Esophagus muscularis mucosa (tissue), 3 donors: ENCODE measurements around the gene EGLN3.

ENCODE experiments used
- CTCF ChIP-seq, 3 experiments: fragments of 200-600 bp in 2 of 3; fragments of 450-650 bp in 1 of 3; sonication (generic) in 2 of 3; IDR thresholded peaks; one replicate each; pipeline ENCODE4 v1.5.1; 2017 to 2019; ENCODE audit warnings: antibody characterized with exemption in 3 of 3, mild to moderate bottlenecking in 2 of 3, moderate library complexity in 1 of 3
- POLR2A ChIP-seq: fragments of 450-650 bp; IDR thresholded peaks from one replicate; pipeline ENCODE4 v1.6.1; 2017; ENCODE audit warnings: antibody characterized with exemption, moderate library complexity, mild to moderate bottlenecking, low read depth
- POLR2AphosphoS5 ChIP-seq, 2 donors: sonication (generic); formaldehyde crosslinking; IDR thresholded peaks; one replicate each; pipeline ENCODE4 v1.6.1; 2017; ENCODE audit warnings: antibody characterized with exemption in 2 of 2

GRCh38 chr14:33904609-33905008 is 46.3 kb downstream of the EGLN3 start:
- TF ChIP-seq POLR2AphosphoS5 (IDR thresholded peaks at IDR 0.05) (no peak), POLR2A (no peak), CTCF (IDR thresholded peaks at IDR 0.05) (no peak)
